NCI-H2107 treated with DMSO at 0.1 percent for 48 hours (cell line): ENCODE measurements around the gene BMI1.
"Not testable (repeated sequence)": the region's sequence is repeated elsewhere in the genome, so short reads cannot be mapped to it uniquely, and the experiment has no call there.

Experiments
- DNase-seq: peaks from one replicate; lab custom pipeline; 2025; ENCODE audit not compliant: unreplicated experiment; lab: John Stamatoyannopoulos, UW

Gene BMI1

DNA sequence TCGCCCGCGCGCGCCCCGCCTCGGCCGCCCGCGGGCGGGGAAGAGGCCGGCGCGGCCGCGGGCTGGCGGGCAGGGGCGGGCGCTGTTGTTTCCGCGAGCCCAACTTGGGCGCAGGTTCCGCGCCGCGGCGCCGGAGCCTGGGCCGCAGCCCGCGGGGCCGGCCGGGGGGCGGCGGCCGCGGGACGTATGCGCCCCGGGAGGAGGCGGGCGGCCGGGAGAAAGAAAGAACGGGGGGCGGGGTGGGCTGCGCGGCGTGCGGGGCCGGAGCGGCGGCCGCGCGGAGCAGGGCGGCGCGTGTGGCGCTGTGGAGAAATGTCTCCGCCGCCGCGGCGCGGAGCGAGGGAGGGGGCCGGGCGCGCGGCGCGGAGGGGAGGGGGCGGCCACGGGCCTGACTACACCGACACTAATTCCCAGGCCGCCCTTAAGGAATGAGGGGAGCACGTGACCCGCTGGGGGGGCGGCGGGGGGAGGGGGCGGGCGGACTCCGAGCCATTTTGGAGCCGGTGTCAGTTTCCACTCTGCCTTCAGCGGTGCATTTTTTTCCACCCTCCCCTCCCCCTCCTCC, at the start of gene BMI1:
TSS of gene BMI1 (plus strand) at position 509 of the 565 bp plus-strand sequence. CDS start 5,351 bp downstream, outside the sequence.
- no peak for DNase-seq

- DNase-seq: no peak
These were observed 49.1 kb upstream of the BMI1 start for GRCh38 chr10:22271786-22272185.

GRCh38 chr10:22278441-22278782, 42.5 kb upstream of the BMI1 start:
- DNase-seq: no peak

DNA sequence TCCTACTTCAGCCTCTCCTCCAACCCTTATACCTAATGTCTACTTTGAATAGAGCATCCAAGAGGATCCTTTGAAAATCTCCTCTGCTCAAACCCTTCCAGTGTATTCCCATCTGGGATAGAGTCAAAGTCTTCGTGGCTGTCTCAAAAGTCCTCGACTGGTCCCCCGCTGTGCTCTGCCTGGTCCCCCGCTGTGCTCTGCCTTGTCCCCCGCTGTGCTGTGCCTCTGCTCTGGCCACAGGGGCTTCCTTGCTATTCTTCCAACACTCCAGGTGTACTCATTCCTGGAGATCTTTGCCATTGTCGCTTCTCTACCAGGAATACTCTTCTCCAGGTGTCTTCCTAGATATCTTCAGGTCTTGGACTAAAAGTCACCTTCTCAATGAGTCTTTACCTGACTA, 40.8 kb upstream of the BMI1 start:
- no peak for DNase-seq

GRCh38 chr10:22285130-22285529, 35.8 kb upstream of the BMI1 start:
- no peak for DNase-seq

GRCh38 chr10:22293747-22294404, 27.0 kb upstream of the BMI1 start:
- no peak for DNase-seq

DNA sequence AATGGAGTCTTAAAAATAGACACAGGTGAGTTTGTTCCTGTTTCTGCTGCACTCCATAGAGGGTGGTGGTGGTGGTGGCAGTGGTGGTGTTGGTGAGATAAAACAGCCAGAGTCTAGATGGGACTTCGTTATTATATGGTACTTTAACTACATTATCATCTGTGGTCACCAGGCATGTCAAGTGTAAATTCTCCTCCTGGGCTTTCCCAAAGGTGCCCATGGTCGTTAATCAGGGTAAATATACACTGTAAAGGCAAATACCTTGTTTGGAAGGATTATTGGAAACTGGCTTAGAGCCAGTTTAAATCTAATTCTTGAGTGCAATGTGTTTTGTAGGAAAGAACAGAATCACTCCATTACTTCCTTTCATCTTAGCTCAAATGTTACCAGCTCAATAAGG, 26.2 kb upstream of the BMI1 start:
- DNase-seq: peak; percentile 35

- DNase-seq: no peak
These were observed 19.7 kb upstream of the BMI1 start for GRCh38 chr10:22301193-22301592.

DNA sequence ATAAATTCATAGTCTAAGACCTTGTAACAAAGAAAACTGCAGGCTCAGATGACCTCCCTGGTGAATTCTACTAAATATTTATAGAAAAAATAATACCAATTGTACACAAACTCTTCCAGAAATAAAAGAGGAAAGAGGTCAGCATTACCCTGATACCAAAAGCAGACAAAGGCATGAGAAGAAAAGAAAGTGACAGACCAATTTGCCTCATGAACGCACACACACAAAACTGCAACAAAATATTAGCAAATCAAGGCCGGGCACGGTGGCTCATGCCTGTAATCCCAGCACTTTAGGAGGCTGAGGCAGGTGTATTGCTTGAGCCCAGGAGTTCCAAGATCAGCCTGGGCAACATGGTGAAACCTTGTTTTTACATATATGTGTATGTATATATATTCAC, 17.4 kb upstream of the BMI1 start:
- no peak for DNase-seq

GRCh38 chr10:22305721-22306120, 15.2 kb upstream of the BMI1 start:
- no peak for DNase-seq

- DNase-seq: no peak
These were observed 12.5 kb upstream of the BMI1 start for GRCh38 chr10:22308390-22308789.

GRCh38 chr10:22309180-22310000, 11.5 kb upstream of the BMI1 start:
- DNase-seq: no peak

GRCh38 chr10:22310012-22310411, 10.9 kb upstream of the BMI1 start:
- not testable (repeated sequence) for DNase-seq

- DNase-seq: no peak
These were observed 10.0 kb upstream of the BMI1 start for GRCh38 chr10:22310928-22311327.

DNA sequence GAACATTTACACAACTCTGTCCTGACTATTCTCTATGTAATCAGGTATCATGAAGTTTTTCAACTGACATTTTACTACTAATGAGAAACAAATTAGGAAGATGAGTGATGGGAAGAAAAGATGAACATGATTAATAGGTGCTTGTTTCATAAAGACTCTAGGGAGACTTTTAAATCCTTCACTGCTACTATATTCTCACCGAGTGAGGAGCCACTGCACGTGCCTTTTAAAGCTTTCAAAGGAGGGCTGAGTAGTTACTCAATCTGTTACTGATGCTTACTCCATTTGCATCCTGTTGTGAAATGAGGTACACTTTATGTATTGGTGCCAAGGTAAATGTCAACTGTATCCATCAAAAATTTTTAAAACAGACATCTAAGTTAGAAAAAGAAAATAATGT, 6.0 kb upstream of the BMI1 start:
- no peak for DNase-seq

- no peak for DNase-seq
These were observed 5.2 kb upstream of the BMI1 start for GRCh38 chr10:22315455-22316285.

GRCh38 chr10:22316286-22317075, 4.4 kb upstream of the BMI1 start, which contains the start of gene COMMD3:
TSS of gene COMMD3 (plus strand) at chr10:22316388. CDS start at chr10:22316418, 30 bp downstream.
- DNase-seq: no peak

GRCh38 chr10:22317076-22317370, 3.9 kb upstream of the BMI1 start:
- no peak for DNase-seq

- DNase-seq: no peak
These were observed 2.9 kb upstream of the BMI1 start for GRCh38 chr10:22317771-22318565.

- DNase-seq: no peak
These were observed 2.1 kb upstream of the BMI1 start for GRCh38 chr10:22318772-22319171.
